ENCODE data around the gene CYTL1. TPM values are rescaled to one million over a fixed set of nuclear protein-coding genes. Genes with fewer than 3 reads are reported as not detected.
"Not testable (repeated sequence)": the region's sequence is repeated elsewhere in the genome, so short reads cannot be mapped to it uniquely, and the experiment has no call there.

CYTL1 gene
- total RNA-seq, 1 donor from 2014 or later = 67.3 TPM

DNA sequence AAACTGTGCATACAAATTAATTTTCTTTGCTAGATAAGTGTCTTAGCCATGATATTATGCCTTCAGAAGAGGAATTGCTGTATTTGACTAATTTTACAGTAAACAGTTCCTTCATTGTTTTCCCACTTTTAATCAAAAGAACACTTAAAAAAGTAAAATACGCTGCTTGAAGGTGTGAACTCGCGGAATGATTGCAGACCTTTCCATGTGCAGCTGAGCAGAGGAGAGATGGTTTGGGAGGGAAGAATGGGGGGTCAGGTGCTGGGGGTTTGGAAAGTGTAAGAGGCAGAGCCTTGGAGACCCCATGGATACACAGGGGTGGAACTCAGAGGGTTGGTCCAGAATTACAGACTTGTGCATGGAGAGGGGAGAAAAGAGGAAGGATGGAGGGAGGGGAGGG is 15.3 kb downstream of the CYTL1 start:
- TF ChIP-seq, protein P1, sequence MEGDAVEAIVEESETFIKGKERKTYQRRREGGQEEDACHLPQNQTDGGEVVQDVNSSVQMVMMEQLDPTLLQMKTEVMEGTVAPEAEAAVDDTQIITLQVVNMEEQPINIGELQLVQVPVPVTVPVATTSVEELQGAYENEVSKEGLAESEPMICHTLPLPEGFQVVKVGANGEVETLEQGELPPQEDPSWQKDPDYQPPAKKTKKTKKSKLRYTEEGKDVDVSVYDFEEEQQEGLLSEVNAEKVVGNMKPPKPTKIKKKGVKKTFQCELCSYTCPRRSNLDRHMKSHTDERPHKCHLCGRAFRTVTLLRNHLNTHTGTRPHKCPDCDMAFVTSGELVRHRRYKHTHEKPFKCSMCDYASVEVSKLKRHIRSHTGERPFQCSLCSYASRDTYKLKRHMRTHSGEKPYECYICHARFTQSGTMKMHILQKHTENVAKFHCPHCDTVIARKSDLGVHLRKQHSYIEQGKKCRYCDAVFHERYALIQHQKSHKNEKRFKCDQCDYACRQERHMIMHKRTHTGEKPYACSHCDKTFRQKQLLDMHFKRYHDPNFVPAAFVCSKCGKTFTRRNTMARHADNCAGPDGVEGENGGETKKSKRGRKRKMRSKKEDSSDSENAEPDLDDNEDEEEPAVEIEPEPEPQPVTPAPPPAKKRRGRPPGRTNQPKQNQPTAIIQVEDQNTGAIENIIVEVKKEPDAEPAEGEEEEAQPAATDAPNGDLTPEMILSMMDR (IDR thresholded peaks at IDR 0.05) = no peak
- peaks cover 2% of the 10 kb centered on the region for H3K27me3 Mint-ChIP-seq (ENCODE audit: low read depth)
- DNase-seq (ENCODE audit: low spot score) = no peak
- H3K9me3 Mint-ChIP-seq (ENCODE audit: low read depth) = no peaks in the 10 kb centered on the region
- no peaks in the 10 kb centered on the region for H3K4me1 Mint-ChIP-seq (ENCODE audit: low read depth)
- H3K27ac Mint-ChIP-seq (ENCODE audit: unreplicated experiment) = no peak overlapping the region
- H3K36me3 Mint-ChIP-seq (ENCODE audit: low read depth) = peaks cover 1% of the 10 kb centered on the region
- H3K4me3 Mint-ChIP-seq (ENCODE audit: unreplicated experiment) = no peak overlapping the region

GRCh38 chr4:5003372-5003857 is 15.8 kb downstream of the CYTL1 start:
- no peak overlapping the region for H3K27ac Mint-ChIP-seq (ENCODE audit: unreplicated experiment)
- H3K4me3 Mint-ChIP-seq (ENCODE audit: unreplicated experiment) = no peak overlapping the region
- H3K9me3 Mint-ChIP-seq (ENCODE audit: low read depth) = no peaks in the 10 kb centered on the region
- no peaks in the 10 kb centered on the region for H3K4me1 Mint-ChIP-seq (ENCODE audit: low read depth)
- peaks cover 1% of the 10 kb centered on the region for H3K36me3 Mint-ChIP-seq (ENCODE audit: low read depth)
- DNase-seq (ENCODE audit: low spot score) = no peak
- peaks cover 2% of the 10 kb centered on the region for H3K27me3 Mint-ChIP-seq (ENCODE audit: low read depth)
- TF ChIP-seq, protein P1 (IDR thresholded peaks at IDR 0.05) = no peak

- H3K27me3 Mint-ChIP-seq (ENCODE audit: low read depth); DNase-seq (ENCODE audit: low spot score); H3K9me3 Mint-ChIP-seq (ENCODE audit: low read depth); H3K27ac Mint-ChIP-seq (ENCODE audit: unreplicated experiment); H3K36me3 Mint-ChIP-seq (ENCODE audit: low read depth); H3K4me3 Mint-ChIP-seq (ENCODE audit: unreplicated experiment); H3K4me1 Mint-ChIP-seq (ENCODE audit: low read depth): not testable (repeated sequence)
These were observed 17.6 kb downstream of the CYTL1 start for GRCh38 chr4:5001641-5002040.

DNA sequence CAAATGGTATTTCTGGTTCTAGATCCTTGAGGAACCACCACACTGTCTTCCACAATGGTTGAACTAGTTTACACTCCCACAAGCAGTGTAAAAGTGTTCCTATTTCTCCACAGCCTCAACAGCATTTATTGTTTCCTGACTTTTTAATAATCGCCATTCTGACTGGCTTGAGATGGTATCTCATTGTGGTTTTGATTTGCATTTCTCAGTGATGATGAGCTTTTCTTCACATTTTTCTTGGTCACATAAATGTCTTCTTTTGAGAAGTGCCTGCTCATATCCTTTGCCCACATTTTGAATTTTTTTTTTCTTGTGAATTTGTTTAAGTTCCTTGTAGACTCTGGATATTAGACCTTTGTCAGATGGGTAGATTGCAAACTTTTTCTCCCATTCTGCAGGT is 22.3 kb downstream of the CYTL1 start:
- H3K4me1 Mint-ChIP-seq (ENCODE audit: low read depth) = peaks cover 10% of the 10 kb centered on the region
- not testable (repeated sequence) for H3K4me3 Mint-ChIP-seq (ENCODE audit: unreplicated experiment); H3K27me3 Mint-ChIP-seq (ENCODE audit: low read depth)

DNA sequence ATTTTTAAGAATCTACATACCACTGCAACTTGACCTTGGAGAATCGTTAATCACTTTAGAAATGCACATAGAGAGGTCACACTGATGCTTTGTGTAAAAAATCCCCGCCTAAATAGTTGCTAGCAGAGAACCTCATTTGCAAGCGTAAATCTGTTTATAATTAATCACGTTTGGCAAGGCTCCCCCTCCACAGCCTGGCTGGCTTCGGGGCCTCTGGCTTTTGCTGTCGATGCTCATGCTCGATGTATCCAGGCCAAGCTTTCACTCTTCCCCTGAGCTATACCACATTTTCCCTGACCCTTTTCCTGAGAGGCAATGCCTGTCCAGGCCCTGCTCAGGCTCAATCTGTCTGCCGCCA is 23.4 kb downstream of the CYTL1 start:
- H3K27ac Mint-ChIP-seq (ENCODE audit: unreplicated experiment) = no peak overlapping the region
- TF ChIP-seq, protein P1 (IDR thresholded peaks at IDR 0.05) = no peak
- H3K4me3 Mint-ChIP-seq (ENCODE audit: unreplicated experiment) = no peak overlapping the region
- peaks cover 21% of the 10 kb centered on the region for H3K4me1 Mint-ChIP-seq (ENCODE audit: low read depth)
- H3K9me3 Mint-ChIP-seq (ENCODE audit: low read depth) = no peaks in the 10 kb centered on the region
- DNase-seq (ENCODE audit: low spot score) = no peak
- no peaks in the 10 kb centered on the region for H3K27me3 Mint-ChIP-seq (ENCODE audit: low read depth)
- no peaks in the 10 kb centered on the region for H3K36me3 Mint-ChIP-seq (ENCODE audit: low read depth)

More for the DNA sequence above, 22.3 kb downstream of the CYTL1 start:
- H3K36me3 Mint-ChIP-seq (ENCODE audit: low read depth); H3K27ac Mint-ChIP-seq (ENCODE audit: unreplicated experiment); DNase-seq (ENCODE audit: low spot score); H3K9me3 Mint-ChIP-seq (ENCODE audit: low read depth): not testable (repeated sequence)

- Mint-ChIP-seq H3K9me3 (ENCODE audit: low read depth) (no peaks in the 10 kb centered on the region), H3K27ac (ENCODE audit: unreplicated experiment) (no peak overlapping the region), H3K4me1 (ENCODE audit: low read depth) (peaks cover 22% of the 10 kb centered on the region), H3K4me3 (ENCODE audit: unreplicated experiment) (no peak overlapping the region), H3K36me3 (ENCODE audit: low read depth) (no peaks in the 10 kb centered on the region), H3K27me3 (ENCODE audit: low read depth) (no peaks in the 10 kb centered on the region)
- DNase-seq (ENCODE audit: low spot score) = no peak
- TF ChIP-seq, protein P1 (IDR thresholded peaks at IDR 0.05) = peak; percentile 95
These were observed 24.0 kb downstream of the CYTL1 start for GRCh38 chr4:4995103-4995907.

Measured in chondrocyte (in vitro differentiated cells).